ENCODE results near the gene VTI1A.

GRCh38 chr10:112675560-112676083 is 228.6 kb downstream of the VTI1A start:
- TF ChIP-seq CTCF (tag by site-specific recombination; IDR thresholded peaks at IDR 0.05) (no peak), ZNF280D (tag by site-specific recombination; IDR thresholded peaks at IDR 0.05) (no peak), ZNF169 (tag by site-specific recombination; IDR thresholded peaks at IDR 0.05) (no peak)
